DMS114 treated with DMSO at 0.1 percent for 48 hours (cell line): ENCODE data around the gene HSPA12A.
"Not testable (repeated sequence)": the region's sequence is repeated elsewhere in the genome, so short reads cannot be mapped to it uniquely, and the experiment has no call there.

Experiments used
- DNase-seq: peaks from one replicate; lab custom pipeline; 2025; ENCODE audit not compliant: unreplicated experiment; lab: John Stamatoyannopoulos, UW

HSPA12A gene

GRCh38 chr10:116720241-116720643, 22.1 kb downstream of the HSPA12A start:
- DNase-seq: no peak

DNA sequence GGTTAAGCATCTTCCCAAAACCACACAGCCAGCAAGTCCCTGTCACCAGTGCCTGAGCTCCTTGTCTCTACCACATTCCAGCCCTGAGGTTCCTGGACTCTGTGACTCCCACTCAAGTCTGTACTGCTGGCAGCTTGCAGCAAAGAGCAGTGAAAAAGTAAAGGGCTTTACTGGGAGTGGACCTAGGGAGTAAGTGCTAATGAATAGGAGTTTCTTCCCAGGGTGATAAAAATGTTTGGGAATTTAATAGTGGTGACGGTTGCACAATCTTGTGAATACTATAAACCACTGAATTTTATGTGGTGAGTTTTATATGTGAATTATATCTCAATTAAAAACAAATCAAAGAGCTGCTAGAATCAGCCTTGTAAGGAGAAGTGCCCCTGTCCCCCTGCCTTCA, 22.6 kb downstream of the HSPA12A start:
- DNase-seq: no peak

GRCh38 chr10:116718058-116718457, 24.3 kb downstream of the HSPA12A start:
- no peak for DNase-seq

DNA sequence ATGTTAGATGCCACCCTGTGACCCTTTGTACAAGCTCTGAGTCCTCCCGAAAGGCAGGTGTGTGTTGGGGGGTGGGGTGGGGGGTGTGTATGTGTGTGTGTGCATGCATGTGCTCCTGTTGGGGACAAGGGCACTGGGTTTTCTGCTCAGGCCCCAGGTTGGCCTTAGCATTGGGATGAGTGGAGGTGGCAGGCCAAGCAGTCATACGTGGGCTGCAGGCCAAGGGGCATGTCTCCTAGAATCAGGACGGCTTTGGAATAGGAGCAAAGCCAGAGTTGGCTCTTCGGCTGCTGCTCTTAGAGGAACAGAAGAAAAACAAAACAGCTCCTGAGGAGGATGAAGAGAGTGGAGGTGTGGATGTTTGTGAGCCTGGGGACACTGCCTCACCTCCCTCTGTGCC, 26.0 kb downstream of the HSPA12A start:
- DNase-seq: no peak

- DNase-seq: no peak
Observed at GRCh38 chr10:116715839-116716377, 26.5 kb downstream of the HSPA12A start.

- DNase-seq: no peak
Observed at GRCh38 chr10:116715341-116715740, 27.0 kb downstream of the HSPA12A start.

DNA sequence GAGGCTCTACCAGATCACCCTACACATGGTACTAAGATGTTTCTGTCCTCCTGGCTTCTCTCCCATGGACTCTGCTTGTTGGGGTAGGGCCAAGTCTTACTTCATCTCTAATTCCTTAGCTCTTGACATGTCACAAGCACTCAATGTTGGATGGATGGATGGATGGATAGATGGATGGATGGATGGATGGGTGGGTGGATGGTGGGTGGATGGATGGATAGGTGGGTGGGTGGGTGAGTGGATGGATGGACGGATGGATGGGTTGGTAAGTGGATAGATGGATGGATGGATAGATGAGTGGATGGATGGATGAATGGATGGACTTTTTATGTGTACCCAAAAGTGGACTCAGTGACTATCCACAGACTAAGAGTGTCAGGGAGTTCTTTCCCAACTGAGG, 28.5 kb downstream of the HSPA12A start:
- DNase-seq: no peak

GRCh38 chr10:116712989-116713543, 29.3 kb downstream of the HSPA12A start:
- DNase-seq: no peak

DNA sequence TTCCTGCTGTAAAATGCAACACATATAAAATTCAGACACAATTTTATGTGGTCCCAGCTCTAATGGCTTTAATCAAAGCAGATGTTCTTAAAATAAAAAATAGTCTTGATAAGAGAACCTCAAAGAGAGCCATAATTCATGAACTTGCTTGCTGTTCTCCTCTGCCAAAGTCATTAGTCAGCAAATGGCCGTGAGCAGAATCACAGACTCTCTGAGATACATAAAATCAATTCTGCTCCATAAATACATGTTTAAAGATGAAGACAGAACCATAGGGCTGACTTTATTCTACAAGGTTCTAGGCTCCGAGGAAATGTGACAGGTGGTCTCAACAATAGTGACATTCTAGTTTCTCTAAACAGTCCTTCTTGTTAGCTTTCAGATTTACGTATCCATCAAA, 29.8 kb downstream of the HSPA12A start:
- DNase-seq: no peak

GRCh38 chr10:116711803-116712202, 30.6 kb downstream of the HSPA12A start:
- DNase-seq: not testable (repeated sequence)

GRCh38 chr10:116710076-116710475, 32.3 kb downstream of the HSPA12A start:
- no peak for DNase-seq

- no peak for DNase-seq
Observed at GRCh38 chr10:116708877-116709276, 33.5 kb downstream of the HSPA12A start.

- no peak for DNase-seq
Observed at GRCh38 chr10:116708391-116708821, 34.0 kb downstream of the HSPA12A start.

DNA sequence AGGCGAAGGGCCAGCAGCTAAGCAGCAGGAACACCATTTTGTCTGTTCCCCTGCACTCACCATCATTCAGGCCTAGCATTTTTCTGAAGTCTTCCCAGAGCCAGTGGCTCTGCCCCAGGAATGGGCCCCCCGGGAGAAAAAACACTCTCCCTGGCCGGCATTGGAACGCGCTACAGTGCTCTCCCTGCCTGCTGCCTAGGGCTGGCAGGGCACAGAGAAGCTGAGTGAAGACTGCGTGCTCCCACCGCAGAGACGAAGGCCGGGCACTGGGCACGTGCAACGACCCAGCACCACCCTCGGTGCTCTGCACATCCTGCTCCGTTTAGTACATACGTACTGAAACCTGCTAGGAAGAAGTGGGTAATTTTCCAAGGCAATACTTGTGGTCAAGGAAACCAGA, 34.4 kb downstream of the HSPA12A start:
- DNase-seq: no peak

DNA sequence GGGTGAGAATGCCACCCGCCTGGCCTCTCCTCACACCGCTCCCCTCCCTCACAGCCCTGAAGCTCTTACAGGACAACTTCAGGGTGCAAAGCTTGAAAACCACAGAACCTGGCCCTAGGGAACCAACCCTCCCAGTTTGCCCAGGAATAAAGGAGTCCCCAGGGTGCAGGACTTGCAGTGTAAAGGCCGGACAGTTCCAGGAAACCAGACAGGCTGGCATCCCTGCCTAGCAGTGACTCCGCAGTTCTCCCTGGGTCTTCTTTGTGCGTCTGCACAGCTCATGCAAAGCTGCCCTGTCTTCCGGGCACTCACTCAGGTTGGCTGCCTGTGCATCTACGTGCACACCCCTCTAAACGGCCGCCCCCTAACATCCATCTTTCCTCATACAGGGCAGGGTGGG, 36.1 kb downstream of the HSPA12A start:
- DNase-seq: no peak

- no peak for DNase-seq
Observed at GRCh38 chr10:116705498-116705897, 36.9 kb downstream of the HSPA12A start.

DNA sequence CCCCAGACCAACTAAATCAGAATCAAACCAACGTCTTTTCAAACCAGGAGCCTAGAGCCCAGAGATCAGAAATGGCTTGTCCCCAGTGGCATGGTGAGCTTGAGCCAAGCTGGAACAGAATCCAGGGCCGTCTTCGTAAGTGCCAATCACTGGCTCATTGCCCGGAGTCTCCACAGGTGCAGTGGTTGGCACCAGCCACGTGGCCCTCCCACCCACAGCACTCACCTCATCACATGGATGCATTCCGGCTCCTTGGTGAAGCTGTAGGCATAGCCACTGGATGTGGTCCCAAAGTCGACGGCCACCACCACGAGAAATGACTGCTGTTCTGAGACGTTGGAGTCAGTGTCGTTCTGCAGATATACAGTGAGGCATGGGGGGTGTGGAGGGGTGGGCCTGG, 37.4 kb downstream of the HSPA12A start:
- DNase-seq: no peak

GRCh38 chr10:116702165-116702564, 40.2 kb downstream of the HSPA12A start:
- DNase-seq: no peak

- no peak for DNase-seq
Observed at GRCh38 chr10:116699471-116700150, 42.8 kb downstream of the HSPA12A start.

- no peak for DNase-seq
Observed at GRCh38 chr10:116699049-116699448, 43.3 kb downstream of the HSPA12A start.

DNA sequence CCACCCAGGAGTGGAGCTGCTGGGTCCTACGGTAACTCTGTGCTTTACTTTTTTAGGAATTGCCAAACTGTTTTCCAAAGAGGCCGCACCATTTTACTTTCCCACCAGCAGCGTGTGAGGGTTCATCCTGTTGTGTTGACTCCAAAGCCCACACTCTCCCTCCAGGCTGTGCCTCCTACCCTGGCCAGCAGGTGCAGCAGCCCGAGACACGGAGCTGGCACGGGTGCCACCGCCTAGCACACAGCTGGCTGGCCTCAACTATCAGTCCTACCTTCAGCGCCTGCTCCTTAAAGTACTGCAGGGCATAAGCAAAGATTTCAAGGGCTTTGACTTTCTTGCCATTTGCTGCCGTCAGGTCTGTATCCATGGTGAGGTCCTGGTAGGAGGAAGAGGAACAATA, 44.0 kb downstream of the HSPA12A start:
- DNase-seq: no peak

DNA sequence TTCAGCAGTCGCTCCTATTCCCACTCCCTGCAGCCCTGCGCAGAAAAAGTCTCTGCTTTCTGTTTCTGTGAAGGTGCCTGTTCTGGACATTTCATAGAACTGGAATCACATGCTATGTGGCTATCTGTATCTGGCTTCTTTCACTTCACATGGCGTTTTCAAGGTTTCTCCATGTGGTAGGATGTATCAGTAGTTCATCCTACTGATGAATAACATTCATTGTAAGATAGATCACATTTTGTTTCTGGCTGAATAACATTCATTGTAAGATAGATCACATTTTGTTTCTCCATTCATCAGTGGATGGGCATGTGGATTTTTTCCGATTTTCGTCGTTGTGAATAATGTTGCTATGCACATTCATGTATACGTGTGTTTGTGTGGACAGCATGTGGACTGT, 44.5 kb downstream of the HSPA12A start:
- DNase-seq: no peak

DNA sequence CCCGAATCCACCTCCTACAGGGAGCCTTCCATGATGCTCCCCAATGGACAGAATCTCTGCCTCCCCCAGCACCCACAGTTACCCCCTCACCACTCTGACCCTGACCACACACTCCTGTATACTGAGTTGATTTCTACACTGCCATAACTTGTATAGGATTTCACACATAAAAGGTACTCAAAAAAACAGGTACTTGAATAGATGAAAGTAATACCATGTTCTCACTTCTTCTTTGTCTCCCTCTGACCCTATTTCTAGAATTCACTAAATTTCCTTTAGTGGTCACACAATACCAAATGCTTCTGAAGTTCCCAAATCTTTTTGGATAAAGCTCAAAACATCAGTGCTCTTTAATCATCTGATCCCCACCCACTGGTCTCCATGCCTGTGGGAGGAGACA, 45.4 kb downstream of the HSPA12A start:
- DNase-seq: no peak
